ENCODE data around the gene FANCE. TPM values are rescaled to one million over a fixed set of nuclear protein-coding genes. Genes with fewer than 3 reads are reported as not detected.

Gene FANCE
- total and polyA plus RNA-seq, 9 of the 15 experiments (the other 6 are each of a cell fraction or from before 2014, with no cell fraction given), result 5.7 to 30.2 (median 17.0) TPM

DNA sequence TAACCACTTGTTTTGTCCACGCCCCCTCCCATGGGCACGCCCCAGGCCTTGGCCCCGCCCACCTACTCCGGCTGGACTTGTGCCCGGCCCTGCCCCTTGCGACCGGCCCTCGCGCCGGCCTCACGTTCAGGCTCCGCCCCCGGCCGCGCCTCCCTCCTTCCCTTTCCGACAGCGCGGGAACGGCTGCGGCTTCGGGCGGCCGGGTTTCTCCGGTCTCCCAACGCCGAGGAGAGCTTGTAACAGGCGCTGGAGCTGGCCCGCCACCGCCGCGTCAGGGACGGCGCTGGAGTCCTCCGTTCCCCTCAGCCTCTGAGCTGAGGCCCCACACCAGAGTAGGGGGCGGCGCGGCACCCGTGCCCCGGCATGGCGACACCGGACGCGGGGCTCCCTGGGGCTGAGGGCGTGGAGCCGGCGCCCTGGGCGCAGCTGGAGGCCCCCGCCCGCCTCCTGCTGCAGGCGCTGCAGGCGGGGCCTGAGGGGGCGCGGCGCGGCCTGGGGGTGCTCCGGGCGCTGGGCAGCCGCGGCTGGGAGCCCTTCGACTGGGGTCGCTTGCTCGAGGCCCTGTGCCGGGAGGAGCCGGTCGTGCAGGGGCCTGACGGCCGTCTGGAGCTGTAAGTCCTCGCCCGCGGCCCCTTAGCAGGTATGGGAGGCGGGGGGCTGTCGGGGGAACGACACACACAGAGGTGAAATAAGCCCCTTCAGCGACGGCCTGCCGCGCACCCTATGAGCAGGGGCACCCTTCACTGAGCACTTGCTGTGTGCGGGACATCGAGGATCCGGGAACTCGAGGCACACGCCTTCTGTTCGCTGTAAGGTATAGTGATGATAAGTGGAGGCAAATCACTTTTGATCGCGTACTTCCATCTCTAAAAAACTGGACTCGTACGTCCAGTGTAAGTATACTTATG is at the start of gene FANCE (continued):
- TF ChIP-seq THRAP3 (IDR thresholded peaks at IDR 0.05; ENCODE audit: borderline replicate concordance), result no peak
- TF ChIP-seq, protein P1, sequence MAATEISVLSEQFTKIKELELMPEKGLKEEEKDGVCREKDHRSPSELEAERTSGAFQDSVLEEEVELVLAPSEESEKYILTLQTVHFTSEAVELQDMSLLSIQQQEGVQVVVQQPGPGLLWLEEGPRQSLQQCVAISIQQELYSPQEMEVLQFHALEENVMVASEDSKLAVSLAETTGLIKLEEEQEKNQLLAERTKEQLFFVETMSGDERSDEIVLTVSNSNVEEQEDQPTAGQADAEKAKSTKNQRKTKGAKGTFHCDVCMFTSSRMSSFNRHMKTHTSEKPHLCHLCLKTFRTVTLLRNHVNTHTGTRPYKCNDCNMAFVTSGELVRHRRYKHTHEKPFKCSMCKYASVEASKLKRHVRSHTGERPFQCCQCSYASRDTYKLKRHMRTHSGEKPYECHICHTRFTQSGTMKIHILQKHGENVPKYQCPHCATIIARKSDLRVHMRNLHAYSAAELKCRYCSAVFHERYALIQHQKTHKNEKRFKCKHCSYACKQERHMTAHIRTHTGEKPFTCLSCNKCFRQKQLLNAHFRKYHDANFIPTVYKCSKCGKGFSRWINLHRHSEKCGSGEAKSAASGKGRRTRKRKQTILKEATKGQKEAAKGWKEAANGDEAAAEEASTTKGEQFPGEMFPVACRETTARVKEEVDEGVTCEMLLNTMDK (IDR thresholded peaks at IDR 0.05; ENCODE audit: borderline replicate concordance, insufficient read depth, low read depth, low read length, poor library complexity, severe bottlenecking), result no peak
- TF ChIP-seq DACH1 (IDR thresholded peaks at IDR 0.05; ENCODE audit: partially characterized antibody), result peak; percentile 35
- no peak for TF ChIP-seq TFAM (CRISPR knock-in tag; conservative IDR thresholded peaks at IDR 0.05)
- TF ChIP-seq ZNF253 (CRISPR knock-in tag; conservative IDR thresholded peaks at IDR 0.05), result no peak
- TF ChIP-seq MECOM (CRISPR knock-in tag; IDR thresholded peaks at IDR 0.05), result no peak
- TF ChIP-seq, protein P2, sequence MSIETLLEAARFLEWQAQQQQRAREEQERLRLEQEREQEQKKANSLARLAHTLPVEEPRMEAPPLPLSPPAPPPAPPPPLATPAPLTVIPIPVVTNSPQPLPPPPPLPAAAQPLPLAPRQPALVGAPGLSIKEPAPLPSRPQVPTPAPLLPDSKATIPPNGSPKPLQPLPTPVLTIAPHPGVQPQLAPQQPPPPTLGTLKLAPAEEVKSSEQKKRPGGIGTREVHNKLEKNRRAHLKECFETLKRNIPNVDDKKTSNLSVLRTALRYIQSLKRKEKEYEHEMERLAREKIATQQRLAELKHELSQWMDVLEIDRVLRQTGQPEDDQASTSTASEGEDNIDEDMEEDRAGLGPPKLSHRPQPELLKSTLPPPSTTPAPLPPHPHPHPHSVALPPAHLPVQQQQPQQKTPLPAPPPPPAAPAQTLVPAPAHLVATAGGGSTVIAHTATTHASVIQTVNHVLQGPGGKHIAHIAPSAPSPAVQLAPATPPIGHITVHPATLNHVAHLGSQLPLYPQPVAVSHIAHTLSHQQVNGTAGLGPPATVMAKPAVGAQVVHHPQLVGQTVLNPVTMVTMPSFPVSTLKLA (conservative IDR thresholded peaks at IDR 0.05), result peak; percentile 88 to 96
- TF ChIP-seq ZNF224 (CRISPR knock-in tag; IDR thresholded peaks at IDR 0.05), result no peak
- TF ChIP-seq ZC3H11A (IDR thresholded peaks at IDR 0.05; ENCODE audit: low read depth, low read length), result no peak
- TF ChIP-seq STAT5B (CRISPR knock-in tag; IDR thresholded peaks at IDR 0.05), result no peak
- TF ChIP-seq ARID2 (IDR thresholded peaks at IDR 0.05), result no peak
- TF ChIP-seq GABPB1 (CRISPR knock-in tag; IDR thresholded peaks at IDR 0.05), result no peak; the same call in none of the 2 replicates
- TF ChIP-seq, protein P3, sequence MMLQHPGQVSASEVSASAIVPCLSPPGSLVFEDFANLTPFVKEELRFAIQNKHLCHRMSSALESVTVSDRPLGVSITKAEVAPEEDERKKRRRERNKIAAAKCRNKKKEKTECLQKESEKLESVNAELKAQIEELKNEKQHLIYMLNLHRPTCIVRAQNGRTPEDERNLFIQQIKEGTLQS (IDR thresholded peaks at IDR 0.05), result no peak
- TF ChIP-seq, protein P3 (CRISPR knock-in tag; conservative IDR thresholded peaks at IDR 0.05), result no peak
- no peak for TF ChIP-seq ZKSCAN1 (IDR thresholded peaks at IDR 0.05; ENCODE audit: low read depth, low read length)
- TF ChIP-seq ZSCAN32 (CRISPR knock-in tag; IDR thresholded peaks at IDR 0.05), result no peak
- TF ChIP-seq, protein P4, sequence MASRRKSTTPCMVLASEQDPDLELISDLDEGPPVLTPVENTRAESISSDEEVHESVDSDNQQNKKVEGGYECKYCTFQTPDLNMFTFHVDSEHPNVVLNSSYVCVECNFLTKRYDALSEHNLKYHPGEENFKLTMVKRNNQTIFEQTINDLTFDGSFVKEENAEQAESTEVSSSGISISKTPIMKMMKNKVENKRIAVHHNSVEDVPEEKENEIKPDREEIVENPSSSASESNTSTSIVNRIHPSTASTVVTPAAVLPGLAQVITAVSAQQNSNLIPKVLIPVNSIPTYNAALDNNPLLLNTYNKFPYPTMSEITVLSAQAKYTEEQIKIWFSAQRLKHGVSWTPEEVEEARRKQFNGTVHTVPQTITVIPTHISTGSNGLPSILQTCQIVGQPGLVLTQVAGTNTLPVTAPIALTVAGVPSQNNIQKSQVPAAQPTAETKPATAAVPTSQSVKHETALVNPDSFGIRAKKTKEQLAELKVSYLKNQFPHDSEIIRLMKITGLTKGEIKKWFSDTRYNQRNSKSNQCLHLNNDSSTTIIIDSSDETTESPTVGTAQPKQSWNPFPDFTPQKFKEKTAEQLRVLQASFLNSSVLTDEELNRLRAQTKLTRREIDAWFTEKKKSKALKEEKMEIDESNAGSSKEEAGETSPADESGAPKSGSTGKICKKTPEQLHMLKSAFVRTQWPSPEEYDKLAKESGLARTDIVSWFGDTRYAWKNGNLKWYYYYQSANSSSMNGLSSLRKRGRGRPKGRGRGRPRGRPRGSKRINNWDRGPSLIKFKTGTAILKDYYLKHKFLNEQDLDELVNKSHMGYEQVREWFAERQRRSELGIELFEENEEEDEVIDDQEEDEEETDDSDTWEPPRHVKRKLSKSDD (conservative IDR thresholded peaks at IDR 0.05; ENCODE audit: low read length), result no peak
- TF ChIP-seq, protein P5, sequence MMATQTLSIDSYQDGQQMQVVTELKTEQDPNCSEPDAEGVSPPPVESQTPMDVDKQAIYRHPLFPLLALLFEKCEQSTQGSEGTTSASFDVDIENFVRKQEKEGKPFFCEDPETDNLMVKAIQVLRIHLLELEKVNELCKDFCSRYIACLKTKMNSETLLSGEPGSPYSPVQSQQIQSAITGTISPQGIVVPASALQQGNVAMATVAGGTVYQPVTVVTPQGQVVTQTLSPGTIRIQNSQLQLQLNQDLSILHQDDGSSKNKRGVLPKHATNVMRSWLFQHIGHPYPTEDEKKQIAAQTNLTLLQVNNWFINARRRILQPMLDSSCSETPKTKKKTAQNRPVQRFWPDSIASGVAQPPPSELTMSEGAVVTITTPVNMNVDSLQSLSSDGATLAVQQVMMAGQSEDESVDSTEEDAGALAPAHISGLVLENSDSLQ (IDR thresholded peaks at IDR 0.05), result no peak
- TF ChIP-seq ETV6 (IDR thresholded peaks at IDR 0.05; ENCODE audit: borderline replicate concordance in 1 of 2, low read depth in 2 of 2, low read length in 1 of 2), result no peak
- TF ChIP-seq ETV6 (CRISPR knock-in tag; IDR thresholded peaks at IDR 0.05; ENCODE audit: borderline replicate concordance), result no peak
